Mononuclear cell (primary cell): ENCODE results near the gene IFT80. TPM values are rescaled to one million over a fixed set of nuclear protein-coding genes. Genes with fewer than 3 reads are reported as not detected.
"Not testable (repeated sequence)": the region's sequence is repeated elsewhere in the genome, so short reads cannot be mapped to it uniquely, and the experiment has no call there.

ENCODE experiments used
- H3K27me3 ChIP-seq: 2 replicates; pipeline ENCODE4 v1.6.0; 2011; ENCODE audit warnings: low read length, control low read depth; ENCODE audit not compliant: insufficient read depth
- H3K4me1 ChIP-seq: 2 replicates; pipeline ENCODE4 v1.5.1; 2011; ENCODE audit warnings: mild to moderate bottlenecking, low read length, control low read depth; ENCODE audit not compliant: insufficient read depth
- H3K4me3 ChIP-seq: 2 replicates; pipeline ENCODE4 v1.5.1; 2011; ENCODE audit warnings: mild to moderate bottlenecking, low read length, moderate library complexity
- H3K9me3 ChIP-seq: 2 replicates; pipeline ENCODE4 v1.5.1; 2011; ENCODE audit warnings: low read depth, mild to moderate bottlenecking, control low read depth, low read length
- total RNA-seq: library from RNA; depleted of rRNA; stranded (reverse); fragments of >200 nt; gene quantifications from one replicate; pipeline ENCODE4 v1.2.3, GENCODE V29; 2012

The IFT80 gene
- total RNA-seq, 1 donor: 17.6 TPM

- Histone ChIP-seq H3K4me3 (no peak overlapping the region), H3K4me1 (no peaks in the 10 kb centered on the region), H3K27me3 (no peaks in the 10 kb centered on the region), H3K9me3 (no peaks in the 10 kb centered on the region)
Measured at GRCh38 chr3:160384639-160385318, 14.2 kb downstream of the IFT80 start.

DNA sequence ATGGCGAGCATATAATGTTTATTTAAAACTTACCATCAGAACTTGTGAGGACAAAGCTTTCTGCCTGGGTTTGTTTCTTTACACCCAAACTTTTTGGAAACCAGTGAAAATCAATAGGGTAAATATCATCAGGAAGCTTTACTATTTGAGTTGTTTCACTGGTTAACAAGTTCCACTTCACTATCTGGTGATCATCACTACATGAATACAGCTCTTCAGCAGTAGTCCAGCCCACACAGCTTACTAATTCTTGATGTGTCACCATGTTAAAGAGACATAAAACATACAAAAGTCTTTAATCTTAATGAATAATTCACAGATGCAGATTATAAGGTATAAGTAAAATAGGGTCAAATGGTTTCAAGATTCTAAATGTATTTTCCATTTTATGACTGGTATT is 17.6 kb downstream of the IFT80 start:
- Histone ChIP-seq H3K9me3 (no peaks in the 10 kb centered on the region), H3K4me3 (no peak overlapping the region), H3K4me1 (no peaks in the 10 kb centered on the region), H3K27me3 (no peaks in the 10 kb centered on the region)

DNA sequence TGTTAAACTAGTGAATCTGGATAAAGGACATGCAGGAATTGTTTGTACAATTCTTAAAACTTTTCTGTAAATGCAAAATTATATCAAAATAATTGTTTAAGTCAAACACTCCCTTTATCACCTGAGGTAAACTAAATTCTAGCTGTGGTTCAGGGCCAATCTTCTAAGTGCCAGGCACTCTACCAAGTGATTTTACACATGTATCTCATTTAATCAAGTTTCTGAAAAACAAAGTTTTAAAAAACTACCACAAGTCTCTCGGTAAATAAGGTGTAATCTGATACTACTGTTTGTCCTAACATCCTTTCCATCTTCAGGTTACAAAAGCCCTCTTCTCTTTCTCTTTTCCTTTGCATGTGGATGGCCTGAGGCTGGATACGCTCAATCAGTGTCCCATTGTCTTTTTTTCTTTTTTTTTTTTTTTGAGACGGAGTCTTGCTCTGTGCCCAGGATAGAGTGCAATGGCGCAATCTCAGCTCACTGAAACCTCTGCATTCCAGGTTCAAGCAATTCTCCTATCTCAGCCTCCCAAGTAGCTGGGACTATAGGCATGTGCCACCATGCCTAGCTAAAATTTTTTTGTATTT is 19.3 kb downstream of the IFT80 start:
- H3K9me3 ChIP-seq: no peaks in the 10 kb centered on the region
- H3K27me3 ChIP-seq: no peaks in the 10 kb centered on the region
- H3K4me3 ChIP-seq: no peak overlapping the region
- no peaks in the 10 kb centered on the region for H3K4me1 ChIP-seq

DNA sequence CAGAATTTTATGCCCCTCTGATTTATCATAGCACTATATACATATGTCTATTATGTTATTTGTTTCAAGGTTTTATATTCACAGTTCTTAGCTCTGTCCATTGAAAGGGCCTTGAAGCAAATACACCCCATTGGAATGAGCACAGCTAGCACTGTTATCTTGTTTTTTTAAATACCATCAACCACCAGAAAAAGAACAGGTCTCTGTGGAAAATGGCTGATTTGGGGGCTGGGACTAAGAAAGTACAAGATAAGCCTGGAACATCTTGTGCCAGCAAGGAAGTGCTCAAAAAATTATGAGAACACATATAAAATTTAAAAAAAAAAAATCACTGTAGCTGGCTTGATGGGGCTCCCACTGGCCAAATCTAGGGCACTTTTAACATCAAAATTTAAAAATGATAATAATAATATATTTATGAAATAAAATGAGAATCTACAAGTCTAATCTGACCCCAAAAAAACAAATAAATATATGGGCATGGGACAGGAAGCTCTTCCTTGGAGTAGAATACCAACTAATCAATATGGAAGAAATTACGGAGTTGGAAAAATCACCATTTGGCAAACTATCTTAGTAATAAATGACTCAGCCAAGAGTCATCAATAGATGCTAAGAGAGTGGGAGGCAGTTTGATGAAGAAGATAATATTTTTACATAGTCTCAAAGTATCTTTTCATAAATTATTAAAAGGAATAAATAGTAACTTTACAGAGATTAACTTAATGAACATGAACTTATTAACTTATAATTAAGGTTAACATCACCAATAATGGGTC is 20.5 kb downstream of the IFT80 start:
- H3K4me1 ChIP-seq: no peaks in the 10 kb centered on the region
- no peaks in the 10 kb centered on the region for H3K27me3 ChIP-seq
- no peaks in the 10 kb centered on the region for H3K9me3 ChIP-seq
- H3K4me3 ChIP-seq: no peak overlapping the region

- H3K27me3 ChIP-seq: no peaks in the 10 kb centered on the region
- H3K4me1 ChIP-seq: no peaks in the 10 kb centered on the region
- no peak overlapping the region for H3K4me3 ChIP-seq
- no peaks in the 10 kb centered on the region for H3K9me3 ChIP-seq
Measured at GRCh38 chr3:160376681-160377080, 22.3 kb downstream of the IFT80 start.

DNA sequence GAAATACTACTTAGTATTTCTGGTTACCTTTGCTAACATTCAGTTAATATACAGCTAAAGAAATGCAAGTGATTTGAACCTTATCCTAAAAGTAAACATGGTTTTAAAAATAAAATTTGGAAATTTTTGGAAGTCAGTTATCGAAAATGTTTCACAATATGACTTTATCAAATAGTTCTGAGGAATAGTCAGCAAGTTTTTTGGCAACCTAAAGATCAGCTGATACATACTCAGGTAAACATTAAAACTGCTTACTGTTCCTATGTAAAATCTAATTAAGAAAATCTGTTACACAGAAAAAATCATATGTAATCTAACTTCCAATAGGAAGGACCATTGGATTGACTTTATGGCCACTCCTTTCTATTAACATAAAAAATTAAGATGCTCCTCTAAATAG is 24.1 kb downstream of the IFT80 start:
- Histone ChIP-seq H3K9me3 (no peaks in the 10 kb centered on the region), H3K27me3 (no peaks in the 10 kb centered on the region), H3K4me1 (no peaks in the 10 kb centered on the region), H3K4me3 (no peak overlapping the region)

DNA sequence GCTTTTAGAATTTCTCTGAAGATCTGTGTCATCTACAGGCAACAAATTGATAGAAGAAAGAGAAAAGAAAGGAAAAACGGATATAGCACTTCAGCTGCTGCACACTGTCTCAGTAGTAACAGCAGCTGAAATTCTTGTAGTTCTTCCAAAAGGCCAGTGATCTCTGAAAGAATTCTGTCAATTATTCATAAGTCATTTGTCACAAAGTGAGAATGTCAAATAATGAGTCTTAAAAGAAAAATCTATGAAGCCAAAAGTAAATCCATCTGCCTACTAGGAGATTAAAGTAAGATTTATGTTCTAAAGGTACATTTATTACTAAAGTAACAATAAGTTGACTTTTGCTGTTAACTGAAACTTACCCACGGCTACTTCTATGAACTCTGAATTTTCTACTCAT is 24.6 kb downstream of the IFT80 start:
- H3K4me1 ChIP-seq: no peaks in the 10 kb centered on the region
- no peaks in the 10 kb centered on the region for H3K27me3 ChIP-seq
- no peak overlapping the region for H3K4me3 ChIP-seq
- H3K9me3 ChIP-seq: no peaks in the 10 kb centered on the region

DNA sequence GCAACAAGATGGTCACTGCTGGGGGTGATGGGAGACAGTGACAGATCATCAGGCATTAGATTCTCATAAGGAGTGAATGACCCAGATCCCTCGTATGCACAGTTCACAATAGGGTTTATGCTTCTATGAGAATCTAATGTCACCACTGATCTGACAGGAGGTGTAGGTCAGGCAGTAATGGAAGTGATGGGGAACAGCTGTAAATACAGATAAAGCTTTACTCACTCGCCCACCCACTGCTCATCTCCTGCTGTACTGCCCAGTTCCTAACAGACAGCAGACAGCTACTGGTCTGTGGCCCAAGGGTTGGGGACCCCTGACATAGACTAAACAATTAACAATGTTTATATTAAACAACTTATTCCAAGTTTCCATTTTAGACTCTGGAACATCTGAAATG is 25.4 kb downstream of the IFT80 start:
- no peaks in the 10 kb centered on the region for H3K4me1 ChIP-seq
- H3K27me3 ChIP-seq: no peaks in the 10 kb centered on the region
- H3K4me3 ChIP-seq: no peak overlapping the region
- no peaks in the 10 kb centered on the region for H3K9me3 ChIP-seq

DNA sequence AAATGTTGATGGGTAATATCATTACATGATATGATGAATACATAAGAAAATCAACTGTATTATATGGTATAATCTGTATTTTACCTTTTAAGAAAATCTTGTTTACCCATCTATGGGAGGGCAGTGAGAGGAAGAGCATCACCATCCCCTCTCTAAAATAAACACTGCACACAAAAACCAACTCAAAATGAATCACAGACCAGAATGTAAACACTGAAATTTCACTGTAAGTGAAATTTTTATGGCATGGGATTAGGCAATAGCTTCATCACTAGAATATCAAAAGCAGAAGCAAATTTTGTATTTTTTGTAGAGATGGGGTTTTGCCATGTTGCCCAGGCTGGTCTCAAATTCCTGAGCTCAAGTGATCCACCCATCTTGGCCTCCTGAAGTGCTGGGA is 26.2 kb downstream of the IFT80 start:
- H3K27me3 ChIP-seq: no peaks in the 10 kb centered on the region
- H3K4me1 ChIP-seq: no peaks in the 10 kb centered on the region
- H3K9me3 ChIP-seq: no peaks in the 10 kb centered on the region
- no peak overlapping the region for H3K4me3 ChIP-seq

DNA sequence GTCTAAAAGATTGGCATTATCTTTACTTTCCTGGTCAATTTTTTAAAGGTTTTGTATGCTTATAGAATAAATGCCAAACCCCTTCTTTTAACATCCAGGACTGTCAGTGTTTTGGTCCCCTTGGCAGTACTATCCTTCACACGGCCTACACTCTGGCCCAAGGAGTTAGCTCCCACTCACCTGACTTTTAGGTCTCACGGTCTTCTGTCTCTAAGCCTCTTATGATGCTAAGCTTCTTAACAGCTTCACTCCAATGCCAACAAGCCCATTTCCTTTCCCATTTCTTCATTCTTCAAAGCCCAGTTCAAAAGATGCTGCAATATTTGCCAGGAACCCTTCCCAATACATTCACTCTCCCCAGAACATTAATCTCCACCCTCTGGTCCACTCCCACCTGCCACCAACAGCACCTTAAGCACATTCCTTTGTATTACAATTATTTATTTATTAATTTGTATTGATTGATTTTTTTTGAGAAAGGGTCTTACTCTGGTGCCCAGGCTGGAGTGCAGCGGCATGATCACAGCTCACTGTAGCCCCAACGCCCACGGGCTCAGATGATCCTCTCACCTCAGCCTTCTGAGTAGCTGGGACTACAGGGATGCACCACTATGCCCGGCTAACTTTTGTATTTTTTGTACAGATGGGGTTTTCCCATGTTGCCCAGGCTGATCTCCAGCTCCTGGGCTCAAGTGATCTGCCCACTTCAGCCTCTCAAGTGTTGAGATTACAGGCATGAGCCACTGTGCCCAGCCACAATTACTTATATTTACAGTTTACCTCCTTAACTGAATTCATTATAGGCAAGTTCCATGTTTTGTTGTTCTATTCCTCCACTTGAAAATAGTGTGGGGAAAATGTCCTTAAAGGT is 27.8 kb downstream of the IFT80 start:
- Histone ChIP-seq H3K4me1 (no peaks in the 10 kb centered on the region), H3K4me3 (no peak overlapping the region), H3K27me3 (no peaks in the 10 kb centered on the region), H3K9me3 (no peaks in the 10 kb centered on the region)

DNA sequence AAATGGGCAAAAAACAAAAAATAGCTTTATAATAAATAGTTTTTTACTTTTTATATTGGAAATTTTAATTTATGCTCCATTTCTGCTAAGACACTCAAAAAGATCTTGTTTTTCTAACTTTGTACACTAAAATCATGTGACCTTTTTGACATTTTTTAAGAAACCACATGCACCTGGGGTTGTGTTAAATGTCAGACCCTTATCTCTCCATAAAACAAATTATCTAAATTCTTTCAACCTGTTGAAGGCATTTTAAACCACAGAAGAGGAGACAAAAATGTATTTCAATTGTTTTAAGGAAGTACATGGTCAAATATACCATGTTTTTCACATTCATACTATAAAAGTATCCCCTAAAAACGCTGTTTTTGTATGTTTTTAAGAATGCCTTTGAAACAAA is 29.2 kb downstream of the IFT80 start:
- Histone ChIP-seq H3K4me1 (no peaks in the 10 kb centered on the region), H3K27me3 (no peaks in the 10 kb centered on the region), H3K9me3 (no peaks in the 10 kb centered on the region), H3K4me3 (no peak overlapping the region)

DNA sequence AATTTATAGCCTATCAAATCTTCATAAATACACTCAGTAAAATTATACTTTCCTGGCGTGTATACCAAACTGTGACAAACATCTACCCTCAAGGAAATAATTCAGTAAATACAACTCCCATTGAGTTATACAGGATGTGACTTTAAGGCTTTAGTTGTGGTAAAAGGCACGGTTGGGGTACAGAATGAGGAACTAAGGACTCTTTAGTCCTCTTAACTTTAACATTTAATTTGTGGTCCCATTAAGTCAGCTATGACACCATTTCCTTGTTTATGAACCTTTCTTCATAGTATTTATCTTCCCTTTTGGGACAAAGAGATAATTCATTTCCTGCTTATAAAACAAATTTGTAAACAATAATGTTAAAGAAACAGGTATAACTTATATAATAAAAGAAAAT is 30.2 kb downstream of the IFT80 start:
- no peaks in the 10 kb centered on the region for H3K9me3 ChIP-seq
- no peaks in the 10 kb centered on the region for H3K4me1 ChIP-seq
- H3K4me3 ChIP-seq: no peak overlapping the region
- H3K27me3 ChIP-seq: no peaks in the 10 kb centered on the region

DNA sequence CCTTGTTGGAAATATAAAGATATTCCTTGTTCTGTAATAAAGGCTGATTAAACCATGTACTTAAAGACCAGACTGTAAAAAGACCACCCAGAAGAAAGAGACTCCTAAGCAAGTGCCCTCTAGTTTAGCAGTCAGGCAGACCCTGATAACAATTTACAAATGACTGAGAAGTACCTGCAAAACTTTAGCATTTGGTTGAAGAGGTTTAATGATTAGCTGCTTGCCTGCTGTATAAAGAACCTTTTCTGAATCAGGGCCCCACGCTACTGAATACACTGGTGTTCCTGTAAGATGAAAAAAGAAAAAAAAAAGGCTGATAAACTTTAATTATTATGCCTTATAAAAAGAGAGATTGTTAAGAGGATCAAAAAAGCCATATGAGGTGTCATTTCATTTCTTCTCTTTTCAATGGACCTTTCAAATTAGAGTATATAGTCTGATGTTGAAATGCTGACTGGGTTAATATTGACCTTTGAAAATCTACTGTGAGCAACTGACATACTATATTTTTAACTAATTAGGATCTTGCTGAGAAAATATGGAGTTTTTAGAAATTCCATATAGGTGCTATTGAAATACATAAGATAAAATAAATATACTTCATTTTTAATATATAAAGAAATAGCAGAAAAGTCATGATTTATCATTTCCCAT is 33.0 kb downstream of the IFT80 start:
- Histone ChIP-seq H3K27me3 (no peaks in the 10 kb centered on the region), H3K4me1 (no peaks in the 10 kb centered on the region), H3K4me3 (no peak overlapping the region), H3K9me3 (no peaks in the 10 kb centered on the region)

DNA sequence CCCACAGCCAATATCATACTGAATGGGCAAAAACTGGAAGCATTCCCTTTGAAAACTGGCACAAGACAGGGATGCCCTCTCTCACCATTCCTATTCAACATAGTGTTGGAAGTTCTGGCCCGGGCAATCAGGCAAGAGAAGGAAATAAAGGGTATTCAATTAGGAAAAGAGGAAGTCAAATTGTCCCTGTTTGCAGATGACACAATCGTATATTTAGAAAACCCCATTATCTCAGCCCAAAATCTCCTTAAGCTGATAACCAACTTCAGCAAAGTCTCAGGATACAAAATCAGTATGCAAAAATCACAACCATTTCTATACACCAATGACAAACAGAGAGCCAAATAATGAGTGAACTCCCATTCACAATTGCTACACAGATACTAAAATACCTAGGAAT is 36.1 kb downstream of the IFT80 start:
- H3K4me3 ChIP-seq, H3K4me1 ChIP-seq, H3K27me3 ChIP-seq, H3K9me3 ChIP-seq: not testable (repeated sequence)

GRCh38 chr3:160355826-160356225 is 43.2 kb downstream of the IFT80 start:
- Histone ChIP-seq H3K9me3 (no peaks in the 10 kb centered on the region), H3K4me3 (no peak overlapping the region), H3K4me1 (no peaks in the 10 kb centered on the region), H3K27me3 (no peaks in the 10 kb centered on the region)
